Lower leg skin (tissue), 3 donors: Measurements from ENCODE around the gene ZRANB3.

Experiments
- CTCF ChIP-seq, 3 donors: fragments of 450-650 bp; IDR thresholded peaks; one replicate each; pipeline ENCODE4 v1.5.1; 2016; ENCODE audit warnings: antibody characterized with exemption in 3 of 3, mild to moderate bottlenecking in 3 of 3, moderate library complexity in 2 of 3
- POLR2A ChIP-seq, 2 donors: fragments of 450-650 bp; IDR thresholded peaks; one replicate each; pipeline ENCODE4 v1.6.1; 2016 to 2017; ENCODE audit warnings: antibody characterized with exemption in 2 of 2, mild to moderate bottlenecking in 1 of 2, moderate library complexity in 1 of 2

- no peak for TF ChIP-seq POLR2A (IDR thresholded peaks at IDR 0.05)
- TF ChIP-seq CTCF (IDR thresholded peaks at IDR 0.05) = no peak
Measured at GRCh38 chr2:135202751-135203150, 328.3 kb downstream of the ZRANB3 start.
